GM19351 (cell line): ENCODE measurements around the gene RFNG.

ENCODE experiments used
- ATAC-seq: cut with Tn5 transposase; IDR thresholded peaks from one replicate; pipeline ENCODE4 v1.9.1; 2021; ENCODE audit warnings: mild to moderate bottlenecking, moderate library complexity; ENCODE audit not compliant: unreplicated experiment

RFNG gene

GRCh38 chr17:82004517-82005455, 46.8 kb downstream of the RFNG start:
- no peak for ATAC-seq

GRCh38 chr17:82003411-82004381, 47.9 kb downstream of the RFNG start:
- no peak for ATAC-seq

DNA sequence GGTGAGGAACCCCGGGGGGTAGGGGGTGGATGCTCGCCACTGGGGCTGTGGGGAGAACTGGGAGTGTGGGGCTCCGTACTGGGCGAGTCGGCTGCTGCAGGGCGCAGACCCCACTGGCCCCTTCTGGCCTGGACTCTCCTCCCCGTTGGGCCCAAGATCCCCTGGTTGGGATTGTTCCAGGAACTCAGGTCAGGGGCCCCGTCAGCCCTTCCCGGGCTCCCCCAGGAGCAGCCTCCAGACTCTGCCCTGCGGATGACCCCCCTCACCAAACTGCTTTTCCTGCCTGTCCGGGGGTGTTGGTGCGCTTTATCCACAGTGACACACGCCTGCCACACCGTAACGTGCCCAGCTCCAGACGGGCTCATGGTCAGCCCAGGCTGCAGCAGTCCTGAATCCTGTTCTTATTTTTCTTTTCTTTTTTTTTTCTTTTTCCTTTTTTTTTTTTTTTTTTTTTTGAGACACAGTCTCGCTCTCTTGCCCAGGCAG, 50.0 kb downstream of the RFNG start:
- no peak for ATAC-seq

- ATAC-seq, result no peak
Observed at GRCh38 chr17:82000803-82001570, 50.6 kb downstream of the RFNG start.

DNA sequence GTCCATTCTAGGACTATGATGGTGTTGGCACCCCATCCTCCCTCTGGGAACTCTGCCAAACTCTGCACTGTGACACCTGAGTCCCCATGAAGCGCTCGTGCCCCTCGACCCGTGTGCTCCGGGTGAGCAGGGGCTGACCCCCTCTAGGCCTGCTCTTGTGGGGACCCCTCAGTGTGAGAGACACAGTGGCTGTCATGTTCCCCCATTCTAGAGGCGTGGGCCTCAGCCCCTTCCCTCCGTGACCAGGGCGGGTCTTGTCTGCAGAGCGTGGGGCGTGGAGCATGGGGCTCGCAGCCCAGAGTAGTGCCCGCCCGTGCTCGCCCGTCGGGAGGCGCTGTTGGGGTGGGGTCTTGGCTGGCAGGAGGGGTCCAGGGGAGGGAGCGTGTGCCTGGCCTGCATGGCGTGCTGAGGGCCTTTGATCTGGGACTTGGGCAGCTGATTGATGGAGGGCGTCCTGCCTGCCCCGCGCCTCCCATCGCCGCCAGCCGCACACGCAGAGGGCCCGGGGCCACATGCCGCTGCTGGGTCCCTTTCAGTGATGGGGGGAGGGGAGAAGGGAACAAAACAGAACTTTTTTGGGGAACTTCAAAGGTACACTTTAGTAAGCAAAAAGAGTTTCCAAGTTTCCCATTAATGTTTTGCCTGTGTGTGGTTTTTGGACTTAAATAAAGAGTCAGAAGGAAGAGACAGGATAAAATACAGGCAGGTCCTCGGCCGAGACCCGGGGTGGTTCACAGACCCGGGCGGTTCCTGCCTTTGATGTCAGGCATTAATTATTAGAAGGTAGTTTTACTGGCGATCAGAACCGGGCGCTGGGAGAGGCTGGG, 51.4 kb downstream of the RFNG start:
- ATAC-seq, result no peak

- no peak for ATAC-seq
Observed at GRCh38 chr17:81999587-81999975, 52.0 kb downstream of the RFNG start.

DNA sequence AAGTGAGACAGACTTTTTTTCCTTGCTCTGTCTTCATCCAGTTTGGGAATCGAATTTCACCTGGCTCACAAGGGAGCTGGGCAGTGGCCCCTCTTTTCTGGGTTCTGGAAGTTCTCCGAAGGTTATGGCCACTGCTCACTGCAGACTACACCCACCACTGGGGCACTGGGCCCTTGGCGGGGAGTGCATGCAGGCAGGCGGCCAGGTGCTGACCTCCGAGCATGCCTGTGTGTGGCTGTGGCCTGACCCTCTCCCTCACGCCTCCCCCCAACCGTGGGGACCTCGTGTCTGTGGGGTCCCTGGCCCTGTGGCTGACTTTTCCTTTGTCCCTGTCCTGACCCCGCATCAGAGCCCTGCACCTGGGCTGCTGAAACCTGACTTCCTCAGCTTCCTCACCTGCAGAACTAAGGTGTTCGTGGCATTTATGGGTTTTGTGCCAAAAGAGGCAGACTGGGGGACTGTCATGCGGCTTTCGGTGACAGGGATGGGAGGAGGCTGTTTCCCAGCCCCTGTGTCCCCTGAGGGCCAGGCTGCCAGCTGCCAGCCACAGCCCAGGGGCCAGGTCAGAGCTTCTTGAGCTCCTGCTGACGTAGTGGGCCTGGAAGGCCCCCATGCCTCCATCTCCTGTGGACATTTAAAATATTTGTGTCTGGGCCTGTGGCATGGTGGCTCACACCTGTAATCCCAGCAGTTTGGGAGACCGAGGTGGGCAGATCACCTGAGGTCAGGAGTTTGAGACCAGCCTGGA, 52.7 kb downstream of the RFNG start:
- no peak for ATAC-seq

DNA sequence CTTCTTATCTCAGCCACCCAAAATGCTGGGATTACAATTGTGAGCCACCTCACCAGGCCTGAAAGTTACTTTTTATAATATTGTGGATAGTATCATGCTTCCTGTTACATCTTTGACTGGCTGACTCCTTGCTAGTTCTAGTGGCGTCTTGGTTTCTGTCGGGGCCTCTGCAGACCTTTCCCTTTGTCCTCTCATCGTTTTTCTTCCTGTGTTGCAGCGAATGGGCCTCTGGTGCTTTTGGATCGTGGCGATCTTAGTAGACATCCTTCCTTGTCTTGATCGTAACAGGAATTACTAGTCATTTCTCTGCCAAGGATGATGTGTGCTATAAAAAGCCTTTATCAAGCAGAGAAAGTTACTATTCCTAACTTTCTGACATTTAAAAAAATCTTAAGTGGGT, 53.4 kb downstream of the RFNG start:
- no peak for ATAC-seq
